ENCODE results near the gene HMGB3. TPM values are rescaled to one million over a fixed set of nuclear protein-coding genes. Genes with fewer than 3 reads are reported as not detected.
"Not testable (repeated sequence)": the region's sequence is repeated elsewhere in the genome, so short reads cannot be mapped to it uniquely, and the experiment has no call there.

The HMGB3 gene
- total and polyA plus RNA-seq, 2 donors (not counting 1 experiment from before 2014, with no cell fraction given), result 0.51 to 1.6 TPM

GRCh38 chrX:150983521-150984168 is 510 bp downstream of the HMGB3 start:
- WGBS (ENCODE audit: insufficient coverage), result under 1% methylated on average over 85 of the region's 96 CpGs
- peak overlapping the region; percentile 42 for H2AFZ ChIP-seq (ENCODE audit: insufficient read depth, low read depth, low read length, poor library complexity, severe bottlenecking)
- no peaks in the 10 kb centered on the region for H3K79me2 ChIP-seq (ENCODE audit: control insufficient read depth, insufficient read depth, low read length)
- ATAC-seq (ENCODE audit: low read depth) (peak; percentile 15), DNase-seq (no peak)
- peak overlapping the region in 4 of 5 experiments; percentile 39 to 54 (median 41) for H3K4me3 ChIP-seq (ENCODE audit: control extremely low read depth in 1 of 5, extremely low read depth in 1 of 5, insufficient read depth in 1 of 5, low read depth in 2 of 5, low read length in 4 of 5)
- H3K4me2 ChIP-seq (replicated peaks; ENCODE audit: low read depth, low read length, poor library complexity, severe bottlenecking), result peak overlapping the region; percentile 91
- no peak overlapping the region for H3K27ac Mint-ChIP-seq
- no peak overlapping the region for H3K4me3 Mint-ChIP-seq
- no peaks in the 10 kb centered on the region for H4K20me1 ChIP-seq (ENCODE audit: control insufficient read depth, insufficient read depth, low read length, poor library complexity, severe bottlenecking)
- H3K9me3 ChIP-seq (ENCODE audit: control extremely low read depth in 1 of 3, control insufficient read depth in 2 of 3, insufficient read depth in 1 of 3, low read length in 2 of 3), result no peaks in the 10 kb centered on the region
- ChIA-PET CTCF (no interaction called here), POLR2A (no interaction called here)
- H3K27ac ChIP-seq (ENCODE audit: low read length in 2 of 2), result no peak overlapping the region
- H3K4me1 Mint-ChIP-seq, result peaks cover 8% of the 10 kb centered on the region
- peaks cover 0 to 15% (median 5%) of the 10 kb centered on the region in 4 experiments for H3K27me3 ChIP-seq (replicated peaks in 1 of 4; ENCODE audit: control extremely low read depth in 1 of 4, control insufficient read depth in 3 of 4, insufficient read depth in 4 of 4, low read length in 3 of 4)
- peaks cover 8 to 15% of the 10 kb centered on the region in 2 donors for H3K4me1 ChIP-seq (ENCODE audit: control insufficient read depth in 2 of 2, insufficient read depth in 2 of 2, low read length in 2 of 2)
- H3K36me3 ChIP-seq (replicated peaks in 1 of 2; ENCODE audit: control extremely low read depth in 1 of 2, control insufficient read depth in 1 of 2, extremely low read depth in 1 of 2, insufficient read depth in 2 of 2, low read length in 1 of 2), result no peaks in the 10 kb centered on the region
- no peaks in the 10 kb centered on the region for H3K9me3 Mint-ChIP-seq (ENCODE audit: insufficient read depth)
- TF ChIP-seq, protein P1, sequence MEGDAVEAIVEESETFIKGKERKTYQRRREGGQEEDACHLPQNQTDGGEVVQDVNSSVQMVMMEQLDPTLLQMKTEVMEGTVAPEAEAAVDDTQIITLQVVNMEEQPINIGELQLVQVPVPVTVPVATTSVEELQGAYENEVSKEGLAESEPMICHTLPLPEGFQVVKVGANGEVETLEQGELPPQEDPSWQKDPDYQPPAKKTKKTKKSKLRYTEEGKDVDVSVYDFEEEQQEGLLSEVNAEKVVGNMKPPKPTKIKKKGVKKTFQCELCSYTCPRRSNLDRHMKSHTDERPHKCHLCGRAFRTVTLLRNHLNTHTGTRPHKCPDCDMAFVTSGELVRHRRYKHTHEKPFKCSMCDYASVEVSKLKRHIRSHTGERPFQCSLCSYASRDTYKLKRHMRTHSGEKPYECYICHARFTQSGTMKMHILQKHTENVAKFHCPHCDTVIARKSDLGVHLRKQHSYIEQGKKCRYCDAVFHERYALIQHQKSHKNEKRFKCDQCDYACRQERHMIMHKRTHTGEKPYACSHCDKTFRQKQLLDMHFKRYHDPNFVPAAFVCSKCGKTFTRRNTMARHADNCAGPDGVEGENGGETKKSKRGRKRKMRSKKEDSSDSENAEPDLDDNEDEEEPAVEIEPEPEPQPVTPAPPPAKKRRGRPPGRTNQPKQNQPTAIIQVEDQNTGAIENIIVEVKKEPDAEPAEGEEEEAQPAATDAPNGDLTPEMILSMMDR (IDR thresholded peaks at IDR 0.05), result no peak
- TF ChIP-seq EZH2 (IDR thresholded peaks at IDR 0.05; ENCODE audit: borderline replicate concordance, insufficient read depth, low read depth, low read length, poor library complexity, severe bottlenecking), result no peak
- peaks cover 16% of the 10 kb centered on the region for H3K27me3 Mint-ChIP-seq
- intact Hi-C loops (cut with micrococcal nuclease), result loop anchor here (1.0 to 10.0 kb wide), 2 partner anchors 85 to 411 kb away; partner anchors contain the start of genes CD99L2 and VMA21
- peak overlapping the region; percentile 54 for H3K9ac ChIP-seq (ENCODE audit: low read length)

DNA sequence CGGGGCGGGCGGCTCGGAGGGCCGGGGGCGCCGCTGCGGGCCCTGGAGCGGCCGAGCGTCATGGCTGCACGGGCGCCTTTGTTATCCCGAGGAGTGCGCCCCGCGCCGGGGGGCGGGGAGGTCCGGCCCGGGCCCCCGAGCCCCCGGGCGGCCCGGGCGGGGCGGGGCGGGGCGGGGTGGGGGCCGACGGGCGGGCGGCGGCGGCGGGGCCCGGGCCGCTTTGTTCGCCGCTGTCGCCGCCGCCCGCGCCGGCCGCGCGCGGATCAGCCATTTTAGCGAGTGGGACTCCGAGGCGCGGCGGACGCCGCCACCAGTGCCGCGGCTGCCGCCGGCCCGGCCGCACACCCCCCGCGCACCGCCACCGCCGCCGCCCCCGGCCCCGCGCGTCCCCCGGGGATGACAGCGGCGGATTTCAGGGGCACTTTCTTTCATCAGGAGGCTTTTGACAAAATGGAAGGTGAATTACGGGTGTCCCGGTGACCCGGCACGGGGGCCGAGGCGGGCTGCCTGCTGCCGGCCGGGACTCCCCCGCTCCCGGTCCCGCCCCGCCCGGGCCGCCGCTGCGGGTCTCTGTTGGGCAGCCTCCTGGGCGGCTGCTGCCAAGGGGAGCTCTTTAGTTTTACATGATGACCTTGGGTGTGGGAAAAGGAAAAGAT is 1.2 kb downstream of the HMGB3 start:
- Histone ChIP-seq H3K27me3 (replicated peaks in 1 of 4; ENCODE audit: control extremely low read depth in 1 of 4, control insufficient read depth in 3 of 4, insufficient read depth in 4 of 4, low read length in 3 of 4) (peaks cover 0 to 15% (median 5%) of the 10 kb centered on the region in 4 experiments), H4K20me1 (ENCODE audit: control insufficient read depth, insufficient read depth, low read length, poor library complexity, severe bottlenecking) (no peaks in the 10 kb centered on the region), H3K4me2 (replicated peaks; ENCODE audit: low read depth, low read length, poor library complexity, severe bottlenecking) (peak overlapping the region; percentile 78), H3K9me3 (ENCODE audit: control extremely low read depth in 1 of 3, control insufficient read depth in 2 of 3, insufficient read depth in 1 of 3, low read length in 2 of 3) (no peaks in the 10 kb centered on the region), H3K36me3 (replicated peaks in 1 of 2; ENCODE audit: control extremely low read depth in 1 of 2, control insufficient read depth in 1 of 2, extremely low read depth in 1 of 2, insufficient read depth in 2 of 2, low read length in 1 of 2) (no peaks in the 10 kb centered on the region), H3K9ac (ENCODE audit: low read length) (peak overlapping the region; percentile 56), H2AFZ (ENCODE audit: insufficient read depth, low read depth, low read length, poor library complexity, severe bottlenecking) (peak overlapping the region; percentile 49), H3K4me1 (ENCODE audit: control insufficient read depth in 2 of 2, insufficient read depth in 2 of 2, low read length in 2 of 2) (peaks cover 8 to 15% of the 10 kb centered on the region in 2 donors), H3K4me3 (ENCODE audit: control extremely low read depth in 1 of 5, extremely low read depth in 1 of 5, insufficient read depth in 1 of 5, low read depth in 2 of 5, low read length in 4 of 5) (peak overlapping the region in 4 of 5 experiments; percentile 13 to 55 (median 40)), H3K79me2 (ENCODE audit: control insufficient read depth, insufficient read depth, low read length) (no peaks in the 10 kb centered on the region), H3K27ac (ENCODE audit: low read length in 2 of 2) (no peak overlapping the region)
- Mint-ChIP-seq H3K27me3 (peaks cover 16% of the 10 kb centered on the region), H3K4me3 (peak overlapping the region; percentile 88), H3K27ac (peak overlapping the region; percentile 70), H3K4me1 (peaks cover 8% of the 10 kb centered on the region), H3K9me3 (ENCODE audit: insufficient read depth) (no peaks in the 10 kb centered on the region)
- TF ChIP-seq, protein P1 (IDR thresholded peaks at IDR 0.05), result no peak
- ATAC-seq (ENCODE audit: low read depth) (no peak), DNase-seq (peak; percentile 27)
- WGBS (ENCODE audit: insufficient coverage), result 0% methylated on average over 40 of the region's 93 CpGs
- intact Hi-C loops (cut with micrococcal nuclease), result loop anchor here (10.0 kb wide), 1 partner anchor 411 kb away; the partner anchor contains the start of gene VMA21
- ChIA-PET CTCF (no interaction called here), POLR2A (no interaction called here)

DNA sequence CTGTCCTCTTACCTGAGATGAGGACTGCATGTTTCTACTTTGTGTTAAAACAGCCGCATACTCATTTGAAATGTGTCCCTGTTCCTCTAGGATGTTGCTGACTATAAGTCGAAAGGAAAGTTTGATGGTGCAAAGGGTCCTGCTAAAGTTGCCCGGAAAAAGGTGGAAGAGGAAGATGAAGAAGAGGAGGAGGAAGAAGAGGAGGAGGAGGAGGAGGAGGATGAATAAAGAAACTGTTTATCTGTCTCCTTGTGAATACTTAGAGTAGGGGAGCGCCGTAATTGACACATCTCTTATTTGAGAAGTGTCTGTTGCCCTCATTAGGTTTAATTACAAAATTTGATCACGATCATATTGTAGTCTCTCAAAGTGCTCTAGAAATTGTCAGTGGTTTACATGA is 4.6 kb downstream of the HMGB3 start:
- H3K9me3 Mint-ChIP-seq (ENCODE audit: insufficient read depth); H2AFZ ChIP-seq (ENCODE audit: insufficient read depth, low read depth, low read length, poor library complexity, severe bottlenecking); H3K79me2 ChIP-seq (ENCODE audit: control insufficient read depth, insufficient read depth, low read length); H3K4me1 Mint-ChIP-seq; H3K9me3 ChIP-seq (ENCODE audit: control extremely low read depth in 1 of 3, control insufficient read depth in 2 of 3, insufficient read depth in 1 of 3, low read length in 2 of 3); CTCF ChIA-PET; H3K9ac ChIP-seq (ENCODE audit: low read length); H3K4me3 Mint-ChIP-seq; H4K20me1 ChIP-seq (ENCODE audit: control insufficient read depth, insufficient read depth, low read length, poor library complexity, severe bottlenecking); POLR2A ChIA-PET; ATAC-seq (ENCODE audit: low read depth); H3K27ac ChIP-seq (ENCODE audit: low read length in 2 of 2); DNase-seq; H3K36me3 ChIP-seq (replicated peaks in 1 of 2; ENCODE audit: control extremely low read depth in 1 of 2, control insufficient read depth in 1 of 2, extremely low read depth in 1 of 2, insufficient read depth in 2 of 2, low read length in 1 of 2); H3K4me3 ChIP-seq (ENCODE audit: control extremely low read depth in 1 of 5, extremely low read depth in 1 of 5, insufficient read depth in 1 of 5, low read depth in 2 of 5, low read length in 4 of 5); H3K4me2 ChIP-seq (replicated peaks; ENCODE audit: low read depth, low read length, poor library complexity, severe bottlenecking); H3K27ac Mint-ChIP-seq: not testable (repeated sequence)
- intact Hi-C loops (cut with micrococcal nuclease), result loop anchor here (10.0 kb wide), 1 partner anchor 407 kb away; the partner anchor contains the start of gene VMA21
- Histone ChIP-seq H3K27me3 (replicated peaks in 1 of 4; ENCODE audit: control extremely low read depth in 1 of 4, control insufficient read depth in 3 of 4, insufficient read depth in 4 of 4, low read length in 3 of 4) (peaks cover 0 to 13% (median 5%) of the 10 kb centered on the region in 4 experiments), H3K4me1 (ENCODE audit: control insufficient read depth in 2 of 2, insufficient read depth in 2 of 2, low read length in 2 of 2) (peaks cover 8 to 11% of the 10 kb centered on the region in 2 donors)
- peaks cover 16% of the 10 kb centered on the region for H3K27me3 Mint-ChIP-seq
- WGBS (ENCODE audit: insufficient coverage), result no CpG with 5 or more reads among the region's 6 CpGs
